OCI-LY1 (cell line): Measurements from ENCODE around the gene PAFAH2.

Source experiments
- H2AFZ ChIP-seq: fragments of 200-600 bp; sonication (generic), shearing (Covaris generic); 2 replicates; pipeline ENCODE4 v1.6.0; 2014; ENCODE audit warnings: antibody characterized with exemption, mild to moderate bottlenecking, low read length
- H3F3A ChIP-seq: fragments of 200-600 bp; sonication (generic), shearing (Covaris generic); 2 replicates; pipeline ENCODE4 v1.6.0; 2014; ENCODE audit warnings: mild to moderate bottlenecking, antibody characterized with exemption, low read length, moderate library complexity; ENCODE audit not compliant: insufficient read depth
- H3K27ac ChIP-seq: fragments of 200-600 bp; sonication (generic); 2 replicates; pipeline ENCODE4 v1.5.1; 2014; ENCODE audit warnings: low read length, mixed run types, mild to moderate bottlenecking, low read depth; ENCODE audit not compliant: poor library complexity, severe bottlenecking
- H3K27me3 ChIP-seq: fragments of 200-600 bp; sonication (generic); 2 replicates; pipeline ENCODE4 v1.6.0; 2014; ENCODE audit warnings: antibody characterized with exemption, mild to moderate bottlenecking, low read length, moderate library complexity; ENCODE audit not compliant: insufficient read depth
- H3K36me3 ChIP-seq: fragments of 200-600 bp; sonication (generic); 2 replicates; pipeline ENCODE4 v1.6.1; 2014; ENCODE audit warnings: mild to moderate bottlenecking, antibody characterized with exemption, low read length, moderate library complexity, mixed read lengths; ENCODE audit not compliant: insufficient read depth
- H3K4me1 ChIP-seq: fragments of 200-600 bp; sonication (generic); 2 replicates; pipeline ENCODE4 v1.5.1; 2014; ENCODE audit warnings: mild to moderate bottlenecking, low read length, moderate library complexity; ENCODE audit not compliant: insufficient read depth, severe bottlenecking
- H3K4me2 ChIP-seq: fragments of 200-600 bp; sonication (generic), shearing (Covaris generic); 2 replicates; pipeline ENCODE4 v1.6.1; 2014; ENCODE audit warnings: low read length
- H3K4me3 ChIP-seq: fragments of 200-600 bp; sonication (generic); 2 replicates; pipeline ENCODE4 v1.5.1; 2014; ENCODE audit warnings: low read length, low read depth, mild to moderate bottlenecking, mixed read lengths; ENCODE audit not compliant: poor library complexity, severe bottlenecking
- H3K79me2 ChIP-seq: fragments of 200-600 bp; shearing (Covaris generic); 2 replicates; pipeline ENCODE4 v1.6.1; 2016; ENCODE audit warnings: mixed run types, low read length, mixed read lengths; ENCODE audit not compliant: insufficient read depth
- H3K9ac ChIP-seq: fragments of 200-600 bp; sonication (generic), shearing (Covaris generic); 2 replicates; pipeline ENCODE4 v1.6.1; 2014; ENCODE audit warnings: mild to moderate bottlenecking, low read length, mixed read lengths
- H3K9me2 ChIP-seq: fragments of 200-600 bp; sonication (generic), shearing (Covaris generic); 2 replicates; pipeline ENCODE4 v1.6.1; 2014; ENCODE audit warnings: low read depth, mild to moderate bottlenecking, low read length, mixed read lengths
- H3K9me3 ChIP-seq: fragments of 200-600 bp; shearing (Covaris generic); 2 replicates; pipeline ENCODE4 v1.6.1; 2014; ENCODE audit warnings: low read length, mixed read lengths
- H4K20me1 ChIP-seq: fragments of 200-600 bp; sonication (generic), shearing (Covaris generic); 2 replicates; pipeline ENCODE4 v1.6.0; 2016; ENCODE audit warnings: mild to moderate bottlenecking, low read length; ENCODE audit not compliant: insufficient read depth
- CTCF ChIP-seq: fragments of 200-600 bp; sonication (generic), shearing (Covaris generic); IDR thresholded peaks from 2 replicates; pipeline ENCODE4 v1.5.1; 2017; ENCODE audit warnings: mild to moderate bottlenecking, antibody characterized with exemption, low read length, moderate library complexity, mixed read lengths
- EZH2 ChIP-seq: fragments of 200-600 bp; sonication (generic), shearing (Covaris generic); IDR thresholded peaks from 2 replicates; pipeline ENCODE4 v1.8.0; 2017; ENCODE audit warnings: borderline replicate concordance, mixed run types, mild to moderate bottlenecking, antibody characterized with exemption, low read length, moderate library complexity, mixed read lengths

PAFAH2 gene

DNA sequence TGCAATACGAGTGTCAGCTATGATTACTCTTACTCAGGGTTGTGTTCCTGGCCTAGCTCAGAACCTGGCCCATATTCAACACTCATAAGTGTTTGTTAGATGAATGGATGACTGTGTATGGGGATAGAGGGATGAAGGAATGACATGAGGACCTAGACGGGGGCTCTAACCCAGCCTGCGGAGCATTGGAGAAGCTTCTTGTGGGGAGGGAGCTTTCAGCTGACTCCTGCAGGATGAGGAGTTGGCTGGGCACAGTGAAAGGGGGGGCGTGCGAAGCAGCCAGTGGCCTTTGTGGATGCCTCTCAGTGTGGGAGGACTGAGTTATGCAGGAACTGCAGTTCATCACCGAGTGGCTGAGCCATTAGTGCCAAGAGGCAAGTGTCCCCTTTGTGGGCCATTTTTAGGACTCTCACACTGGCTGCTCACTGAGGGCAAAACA is 22.5 kb upstream of the PAFAH2 start:
- H3K4me2 ChIP-seq = no peak overlapping the region
- no peaks in the 10 kb centered on the region for H3F3A ChIP-seq
- no peaks in the 10 kb centered on the region for H4K20me1 ChIP-seq
- no peak overlapping the region for H3K9ac ChIP-seq
- H3K9me2 ChIP-seq = no peaks in the 10 kb centered on the region
- no peaks in the 10 kb centered on the region for H3K4me1 ChIP-seq
- no peak for TF ChIP-seq EZH2
- TF ChIP-seq CTCF = no peak
- no peak overlapping the region for H3K4me3 ChIP-seq
- H2AFZ ChIP-seq = no peak overlapping the region
- no peaks in the 10 kb centered on the region for H3K79me2 ChIP-seq
- no peak overlapping the region for H3K27ac ChIP-seq
- H3K36me3 ChIP-seq = no peaks in the 10 kb centered on the region
- H3K27me3 ChIP-seq = 0 out of 2 replicates have a peak, but pooled peaks cover 14% of the 10 kb centered on the region
- no peaks in the 10 kb centered on the region for H3K9me3 ChIP-seq

GRCh38 chr1:26019641-26020315 is 21.9 kb upstream of the PAFAH2 start:
- Histone ChIP-seq H3K79me2 (no peaks in the 10 kb centered on the region), H3F3A (no peaks in the 10 kb centered on the region), H3K4me3 (no peak overlapping the region), H3K4me1 (no peaks in the 10 kb centered on the region), H2AFZ (no peak overlapping the region), H3K27me3 (0 out of 2 replicates have a peak, but pooled peaks cover 14% of the 10 kb centered on the region), H3K9me2 (no peaks in the 10 kb centered on the region), H3K36me3 (no peaks in the 10 kb centered on the region), H3K9me3 (no peaks in the 10 kb centered on the region), H4K20me1 (no peaks in the 10 kb centered on the region), H3K9ac (no peak overlapping the region), H3K27ac (no peak overlapping the region), H3K4me2 (no peak overlapping the region)
- TF ChIP-seq CTCF (no peak), EZH2 (no peak)

- Histone ChIP-seq H3K9me3 (no peaks in the 10 kb centered on the region), H2AFZ (no peak overlapping the region), H3K9me2 (no peaks in the 10 kb centered on the region), H3K27ac (no peak overlapping the region), H3F3A (no peaks in the 10 kb centered on the region), H3K27me3 (0 out of 2 replicates have a peak, but pooled peaks cover 5% of the 10 kb centered on the region), H3K4me1 (no peaks in the 10 kb centered on the region), H3K4me2 (no peak overlapping the region), H3K36me3 (no peaks in the 10 kb centered on the region), H3K4me3 (no peak overlapping the region), H3K9ac (no peak overlapping the region), H4K20me1 (no peaks in the 10 kb centered on the region), H3K79me2 (no peaks in the 10 kb centered on the region)
- TF ChIP-seq EZH2 (no peak), CTCF (no peak)
Measured at GRCh38 chr1:26017606-26018005, 19.7 kb upstream of the PAFAH2 start.
